ENCODE data around the gene LRRK2. TPM values are rescaled to one million over a fixed set of nuclear protein-coding genes. Genes with fewer than 3 reads are reported as not detected.

The LRRK2 gene
- total RNA-seq, 1 experiment from 2014 or later: 0.73 TPM

GRCh38 chr12:40253936-40254335, 29.1 kb downstream of the LRRK2 start:
- Mint-ChIP-seq H3K27me3 (ENCODE audit: unreplicated experiment) (no peaks in the 10 kb centered on the region), H3K9me3 (ENCODE audit: low read depth, unreplicated experiment) (no peaks in the 10 kb centered on the region), H3K4me1 (ENCODE audit: low read depth, unreplicated experiment) (no peaks in the 10 kb centered on the region), H3K4me3 (ENCODE audit: low read depth, unreplicated experiment) (no peak overlapping the region), H3K36me3 (ENCODE audit: insufficient read depth, unreplicated experiment) (no peaks in the 10 kb centered on the region), H3K27ac (ENCODE audit: unreplicated experiment) (no peak overlapping the region)
- no TSS peak for BruUV-seq (replicated peaks)
- CTCF ChIA-PET: no interaction called here
- intact Hi-C loops (cut with micrococcal nuclease; ENCODE audit: unreplicated experiment): no loop called here
- DNase-seq: no peak
- TF ChIP-seq CTCF (IDR thresholded peaks at IDR 0.05; ENCODE audit: unreplicated experiment): no peak

GRCh38 chr12:40254455-40255085, 29.8 kb downstream of the LRRK2 start:
- BruUV-seq (replicated peaks): no TSS peak
- CTCF ChIA-PET: no interaction called here
- no peaks in the 10 kb centered on the region for H3K9me3 Mint-ChIP-seq (ENCODE audit: low read depth, unreplicated experiment)

GRCh38 chr12:40258371-40258770, 33.6 kb downstream of the LRRK2 start:
- no TSS peak for BruUV-seq (replicated peaks)
- Mint-ChIP-seq H3K4me3 (ENCODE audit: low read depth, unreplicated experiment) (no peak overlapping the region), H3K27ac (ENCODE audit: unreplicated experiment) (no peak overlapping the region), H3K27me3 (ENCODE audit: unreplicated experiment) (no peaks in the 10 kb centered on the region), H3K9me3 (ENCODE audit: low read depth, unreplicated experiment) (no peaks in the 10 kb centered on the region), H3K36me3 (ENCODE audit: insufficient read depth, unreplicated experiment) (no peaks in the 10 kb centered on the region), H3K4me1 (ENCODE audit: low read depth, unreplicated experiment) (no peaks in the 10 kb centered on the region)
- intact Hi-C loops (cut with micrococcal nuclease; ENCODE audit: unreplicated experiment): no loop called here
- CTCF ChIA-PET: no interaction called here
- DNase-seq: no peak
- TF ChIP-seq CTCF (IDR thresholded peaks at IDR 0.05; ENCODE audit: unreplicated experiment): no peak

More at GRCh38 chr12:40254455-40255085, 29.8 kb downstream of the LRRK2 start:
- Mint-ChIP-seq H3K4me3 (ENCODE audit: low read depth, unreplicated experiment) (no peak overlapping the region), H3K36me3 (ENCODE audit: insufficient read depth, unreplicated experiment) (no peaks in the 10 kb centered on the region), H3K27me3 (ENCODE audit: unreplicated experiment) (no peaks in the 10 kb centered on the region), H3K4me1 (ENCODE audit: low read depth, unreplicated experiment) (no peaks in the 10 kb centered on the region), H3K27ac (ENCODE audit: unreplicated experiment) (no peak overlapping the region)
- intact Hi-C loops (cut with micrococcal nuclease; ENCODE audit: unreplicated experiment): no loop called here
- no peak for TF ChIP-seq CTCF (IDR thresholded peaks at IDR 0.05; ENCODE audit: unreplicated experiment)
- no peak for DNase-seq

- H3K4me1 Mint-ChIP-seq (ENCODE audit: low read depth, unreplicated experiment): no peaks in the 10 kb centered on the region
- CTCF ChIA-PET: no interaction called here
- H3K27me3 Mint-ChIP-seq (ENCODE audit: unreplicated experiment): no peaks in the 10 kb centered on the region
- intact Hi-C loops (cut with micrococcal nuclease; ENCODE audit: unreplicated experiment): no loop called here
- no peak for DNase-seq
- H3K36me3 Mint-ChIP-seq (ENCODE audit: insufficient read depth, unreplicated experiment): no peaks in the 10 kb centered on the region
- no peak overlapping the region for H3K4me3 Mint-ChIP-seq (ENCODE audit: low read depth, unreplicated experiment)
- no peak overlapping the region for H3K27ac Mint-ChIP-seq (ENCODE audit: unreplicated experiment)
- no peaks in the 10 kb centered on the region for H3K9me3 Mint-ChIP-seq (ENCODE audit: low read depth, unreplicated experiment)
- TF ChIP-seq CTCF (IDR thresholded peaks at IDR 0.05; ENCODE audit: unreplicated experiment): no peak
- no TSS peak for BruUV-seq (replicated peaks)
Measured at GRCh38 chr12:40261937-40262336, 37.1 kb downstream of the LRRK2 start.

Measured in Calu3 (cell line).